A673 (cell line): Measurements from ENCODE around the gene GAS6. TPM values are rescaled to one million over a fixed set of nuclear protein-coding genes. Genes with fewer than 3 reads are reported as not detected.

Experiments
- BruUV-seq: library from RNA; stranded (reverse); fragments of 400-500 nt; replicated peaks from 2 replicates; lab custom pipeline; 2021; lab: Mats Ljungman, UMichigan
- CTCF ChIA-PET: fragments of 300-600 bp; sonication (Branson Sonifier 250); formaldehyde crosslinking; loops from one replicate; lab custom pipeline; 2022; ENCODE audit warnings: antibody characterized with exemption; lab: Charles Lee
- POLR2A ChIA-PET: fragments of 300-600 bp; sonication (Branson Sonifier 250); formaldehyde crosslinking; loops from one replicate; lab custom pipeline; 2022; ENCODE audit warnings: antibody characterized with exemption; ENCODE audit not compliant: low non-redundant PET; lab: Charles Lee
- DNase-seq: peaks from one replicate; pipeline ENCODE4 v3.0.0-alpha.2; 2015; ENCODE audit warnings: low spot score
- H3K27ac ChIP-seq: fragments of 200-600 bp; sonication (generic); 2 replicates; pipeline ENCODE4 v1.5.1; 2016; ENCODE audit warnings: mixed run types, low read depth, mild to moderate bottlenecking, mixed read lengths, antibody characterized with exemption, low read length; ENCODE audit not compliant: poor library complexity, severe bottlenecking
- H3K27me3 ChIP-seq: fragments of 200-600 bp; sonication (generic); replicated peaks from 2 replicates; pipeline ENCODE4 v1.6.1; 2017; ENCODE audit warnings: mixed run types, low read depth, mild to moderate bottlenecking, mixed read lengths, antibody characterized with exemption, low read length; ENCODE audit not compliant: insufficient read depth, poor library complexity
- H3K36me3 ChIP-seq: fragments of 200-600 bp; sonication (generic); 2 replicates; pipeline ENCODE4 v1.6.1; 2016; ENCODE audit warnings: mixed run types, mild to moderate bottlenecking, mixed read lengths, antibody characterized with exemption, low read length; ENCODE audit not compliant: insufficient read depth, poor library complexity, severe bottlenecking
- H3K4me1 ChIP-seq: fragments of 200-600 bp; sonication (generic); 2 replicates; pipeline ENCODE4 v1.6.1; 2017; ENCODE audit warnings: mixed run types, mild to moderate bottlenecking, mixed read lengths, antibody characterized with exemption, low read length; ENCODE audit not compliant: insufficient read depth, poor library complexity, severe bottlenecking
- H3K4me3 ChIP-seq: fragments of 200-600 bp; sonication (generic); 2 replicates; pipeline ENCODE4 v1.5.1; 2016; ENCODE audit warnings: low read depth, mixed run types, mild to moderate bottlenecking, mixed read lengths, low read length; ENCODE audit not compliant: poor library complexity, severe bottlenecking
- H3K9me3 ChIP-seq: fragments of 200-600 bp; sonication (generic); 2 replicates; pipeline ENCODE4 v1.6.1; 2016; ENCODE audit warnings: mixed run types, low read depth, mild to moderate bottlenecking, mixed read lengths, antibody characterized with exemption, low read length; ENCODE audit not compliant: poor library complexity, severe bottlenecking
- CTCF ChIP-seq: fragments of 300-800, 200-600 bp; sonication (generic); conservative IDR thresholded peaks from 2 replicates; pipeline ENCODE4 v1.5.1; 2017; ENCODE audit warnings: low read depth, mild to moderate bottlenecking, antibody characterized with exemption, low read length, moderate library complexity, mixed read lengths
- EZH2 ChIP-seq: fragments of 200-600 bp; sonication (generic); IDR thresholded peaks from 2 replicates; pipeline ENCODE4 v1.6.1; 2017; ENCODE audit warnings: borderline replicate concordance, low read depth, mild to moderate bottlenecking, mixed read lengths, antibody characterized with exemption, low read length; ENCODE audit not compliant: poor library complexity, severe bottlenecking
- intact Hi-C: fragments of 100-400 bp; cut with micrococcal nuclease; formaldehyde crosslinking; loops from one replicate; pipeline ENCODE4 v1.10.0; 2022; ENCODE audit not compliant: unreplicated experiment
- total RNA-seq: library from RNA; stranded (reverse); gene quantifications from 2 replicates; pipeline ENCODE4 v1.2.3, GENCODE V29; 2021

The GAS6 gene
- total RNA-seq, 1 experiment from 2014 or later, result 0.67 TPM

GRCh38 chr13:113865427-113865826 is 1.6 kb upstream of the GAS6 start:
- no peak for DNase-seq
- peaks cover 54% of the 10 kb centered on the region for H3K27me3 ChIP-seq
- H3K36me3 ChIP-seq, result no peaks in the 10 kb centered on the region
- intact Hi-C loops, result no loop called here
- no TSS peak for BruUV-seq
- POLR2A ChIA-PET, result no interaction called here
- H3K4me1 ChIP-seq, result peaks cover 8% of the 10 kb centered on the region
- TF ChIP-seq CTCF (no peak), EZH2 (no peak)
- no peaks in the 10 kb centered on the region for H3K9me3 ChIP-seq
- H3K4me3 ChIP-seq, result no peak overlapping the region
- H3K27ac ChIP-seq, result no peak overlapping the region
- CTCF ChIA-PET, result no interaction called here

GRCh38 chr13:113864273-113864890 is 506 bp upstream of the GAS6 start:
- TF ChIP-seq CTCF, result no peak
- no TSS peak for BruUV-seq
- no peaks in the 10 kb centered on the region for H3K36me3 ChIP-seq
- no peak for DNase-seq
- H3K27ac ChIP-seq, result no peak overlapping the region
- H3K27me3 ChIP-seq, result peaks cover 51% of the 10 kb centered on the region
- CTCF ChIA-PET, result no interaction called here
- POLR2A ChIA-PET, result no interaction called here
- no peaks in the 10 kb centered on the region for H3K9me3 ChIP-seq
- intact Hi-C loops, result no loop called here
- peak overlapping the region; percentile 48 for H3K4me3 ChIP-seq
- H3K4me1 ChIP-seq, result peaks cover 8% of the 10 kb centered on the region

GRCh38 chr13:113862931-113863523 is 849 bp downstream of the GAS6 start:
- CTCF ChIA-PET, result no interaction called here
- Histone ChIP-seq H3K9me3 (no peaks in the 10 kb centered on the region), H3K27ac (no peak overlapping the region), H3K4me3 (peak overlapping the region; percentile 48), H3K4me1 (peaks cover 8% of the 10 kb centered on the region), H3K36me3 (no peaks in the 10 kb centered on the region), H3K27me3 (peaks cover 39% of the 10 kb centered on the region)
- TF ChIP-seq CTCF (no peak), EZH2 (no peak)
- DNase-seq, result no peak
- POLR2A ChIA-PET, result no interaction called here
- no TSS peak for BruUV-seq
- intact Hi-C loops, result no loop called here
